Fibroblast of skin of back (primary cell): ENCODE data around the gene TBX5.
A peak's percentile ranks its signal among the peaks of the same experiment; 100 is the strongest.

ENCODE experiments used
- DNase-seq: peaks from one replicate; pipeline ENCODE4 v3.0.0-alpha.2; 2013

Gene TBX5

DNA sequence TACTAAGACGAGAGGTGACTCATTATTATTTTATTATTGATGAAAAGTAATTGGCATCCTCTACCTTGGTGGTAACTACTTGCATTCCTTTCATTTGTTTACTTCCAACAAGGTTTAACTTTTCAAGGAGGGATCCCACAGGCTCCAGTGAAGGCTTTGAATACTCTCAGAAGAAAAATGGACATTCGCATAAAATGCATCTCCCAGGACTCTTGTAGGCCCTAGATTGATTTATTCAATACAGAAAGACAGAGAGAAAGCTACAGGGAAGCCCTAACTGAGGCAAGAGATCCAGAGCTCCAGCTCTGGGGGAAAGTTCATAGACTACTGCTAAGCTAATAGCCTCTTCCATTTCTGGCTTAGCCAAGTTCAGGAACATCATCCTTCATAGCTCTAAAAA is 87.0 kb downstream of the TBX5 start:
- DNase-seq = no peak

DNA sequence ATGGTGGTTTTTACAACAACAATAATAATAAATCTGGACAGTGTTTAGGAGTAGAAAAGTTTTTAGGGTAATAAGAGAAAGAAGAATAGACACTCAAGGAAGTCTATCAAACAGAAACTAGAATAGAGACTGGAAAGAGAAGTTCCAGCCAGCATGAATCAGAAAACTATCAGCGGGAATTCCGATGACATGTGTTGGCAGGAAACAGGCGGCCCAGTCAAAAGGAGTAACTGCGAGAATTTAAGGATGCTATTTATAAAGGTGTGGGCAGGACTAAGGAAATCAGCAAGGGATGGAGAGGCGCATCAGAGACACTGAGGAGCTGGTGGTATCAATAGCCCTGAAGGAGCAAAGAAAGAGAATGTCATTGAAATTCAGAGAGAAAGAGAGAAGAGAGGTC is 89.9 kb downstream of the TBX5 start:
- DNase-seq = peak; percentile 64

DNA sequence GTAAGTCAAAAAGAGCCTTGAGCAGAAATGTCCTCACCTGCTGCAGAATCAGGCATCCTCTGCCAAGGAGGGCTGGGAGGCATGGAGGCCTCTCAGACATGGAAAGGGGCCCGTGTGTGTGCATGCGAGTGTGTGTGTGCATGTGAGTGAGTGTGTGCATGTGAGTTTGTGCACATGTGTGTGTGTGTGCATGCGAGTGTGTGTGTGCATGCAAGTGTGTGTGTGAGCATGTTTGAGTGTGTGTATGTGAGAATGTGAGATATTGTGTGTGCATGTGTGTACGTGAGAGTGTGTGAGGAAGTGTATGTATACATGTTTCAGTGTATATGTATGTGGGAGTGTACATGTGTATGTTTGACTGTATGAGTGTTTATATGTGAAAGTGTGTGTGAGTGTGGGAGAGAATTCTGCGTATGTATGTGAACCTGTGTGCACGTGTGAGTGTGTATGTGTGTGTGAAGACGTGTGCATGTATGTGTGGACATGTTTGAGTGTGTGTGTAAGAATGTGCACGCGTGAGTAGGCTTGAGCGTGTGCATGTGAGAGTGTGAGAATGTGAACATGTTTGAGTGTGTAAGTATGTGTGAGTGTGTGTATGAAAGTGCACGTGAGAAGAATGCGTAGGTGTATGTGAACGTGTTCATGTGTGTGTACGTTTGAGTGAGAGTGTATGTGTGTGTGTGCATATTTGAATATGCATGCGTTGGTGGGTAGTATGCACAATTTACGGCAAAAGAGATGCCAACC is 90.8 kb downstream of the TBX5 start:
- no peak for DNase-seq

DNA sequence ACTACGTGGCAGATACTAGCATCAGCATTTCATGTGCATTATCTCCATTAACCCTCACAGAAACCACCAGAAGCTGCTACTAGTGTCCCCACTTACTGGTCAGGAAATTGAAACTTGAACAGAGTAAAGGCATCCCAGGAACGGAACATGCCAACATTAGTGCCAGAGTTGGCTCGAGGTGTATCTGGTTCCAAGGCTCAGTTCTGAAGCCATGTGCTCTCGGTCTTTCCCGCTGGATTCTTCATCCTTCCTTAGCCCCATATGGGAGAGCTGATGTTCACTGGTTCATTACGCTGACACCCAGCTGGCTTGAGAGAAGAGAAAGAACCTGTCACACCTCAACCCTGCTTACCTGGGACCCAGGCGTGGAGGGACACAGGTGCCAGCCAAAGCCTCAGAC is 91.5 kb downstream of the TBX5 start:
- no peak for DNase-seq

DNA sequence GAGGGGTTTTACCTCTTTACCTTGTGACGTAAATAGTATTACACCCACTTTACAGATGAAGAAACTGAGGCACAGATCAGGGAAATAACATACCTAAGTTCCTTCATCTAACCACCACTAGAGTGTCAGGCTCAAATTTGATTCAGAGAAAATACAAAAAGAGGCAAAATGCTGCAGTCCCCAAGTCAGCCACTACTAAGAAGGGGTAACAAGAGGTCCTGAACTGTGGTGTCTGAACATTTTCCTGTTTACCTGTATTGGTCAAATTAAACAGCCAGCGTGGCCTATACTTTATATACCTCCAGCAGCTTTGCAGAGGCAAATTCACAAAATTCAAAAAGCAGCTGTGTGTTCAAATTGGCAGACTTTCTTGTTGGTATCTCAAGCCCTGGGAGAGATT is 92.0 kb downstream of the TBX5 start:
- no peak for DNase-seq

DNA sequence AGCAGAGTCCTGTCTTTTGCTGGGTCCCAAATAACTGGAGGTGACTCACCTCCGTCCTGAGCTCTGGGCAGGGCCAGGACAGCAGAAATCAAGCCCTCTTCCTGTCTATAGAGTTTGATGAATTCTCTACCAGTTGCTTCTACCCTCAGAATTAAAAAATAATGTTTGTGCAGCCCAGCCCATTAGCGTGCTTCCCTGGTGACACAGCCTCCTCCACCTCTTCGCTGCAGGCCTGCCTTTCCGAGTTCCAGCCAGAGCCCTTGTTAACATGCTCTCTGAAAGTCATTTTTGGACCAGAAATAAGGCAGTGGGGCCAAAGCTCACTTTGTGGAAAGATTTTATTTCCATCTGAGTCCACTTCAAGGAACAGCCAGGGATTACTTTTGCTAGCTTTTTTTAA is 94.0 kb downstream of the TBX5 start:
- DNase-seq = peak; percentile 5

DNA sequence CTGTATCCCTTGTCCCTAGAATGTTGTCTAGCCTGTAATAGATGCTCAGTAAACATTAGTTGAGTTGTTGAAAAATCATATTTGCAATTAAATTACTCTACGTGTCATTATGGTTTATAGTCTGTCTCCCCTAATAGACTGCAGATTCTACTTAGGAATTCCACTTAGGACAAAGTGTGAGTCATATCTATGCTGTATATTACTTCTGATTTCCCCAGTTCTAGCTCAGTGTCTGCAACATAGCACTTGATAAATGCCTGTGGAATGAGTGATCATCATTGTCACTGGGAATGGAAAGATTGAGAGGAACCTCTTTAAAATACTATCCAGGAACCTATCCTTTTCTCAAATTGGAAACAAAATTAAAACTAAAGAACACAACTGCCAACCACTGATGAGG is 99.3 kb downstream of the TBX5 start:
- peak; percentile 64 for DNase-seq

DNA sequence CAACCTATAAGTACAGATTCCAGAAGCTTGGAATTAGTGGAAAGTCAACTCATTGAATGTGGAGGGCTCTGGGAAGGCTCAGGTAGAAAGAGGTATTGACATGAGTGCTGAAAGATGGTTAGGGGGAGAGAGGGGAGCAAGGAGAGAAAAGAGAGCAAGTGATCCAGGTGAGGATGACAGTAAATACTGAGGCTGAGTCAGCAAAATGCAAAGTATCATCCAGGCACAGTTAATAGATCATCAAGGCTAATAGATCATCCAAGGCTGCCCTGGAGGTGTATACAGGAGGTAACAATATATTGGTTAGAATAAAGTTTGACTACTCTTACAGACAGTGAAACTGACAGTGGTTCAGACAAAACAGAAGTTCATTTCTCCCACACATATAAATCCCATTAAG is 100.5 kb downstream of the TBX5 start:
- no peak for DNase-seq
